ENCODE results near the gene MAP3K12.

MAP3K12 gene

GRCh38 chr12:53497461-53497860 is 1.8 kb downstream of the MAP3K12 start:
- H3K27ac ChIP-seq (replicated peaks): no peak overlapping the region
- H3K27me3 ChIP-seq (ENCODE audit: insufficient read depth, poor library complexity, severe bottlenecking): no peaks in the 10 kb centered on the region
- no peak overlapping the region for H3K4me3 ChIP-seq (replicated peaks; ENCODE audit: insufficient read depth, low read length)
- no peak for TF ChIP-seq POLR2AphosphoS5 (IDR thresholded peaks at IDR 0.05; ENCODE audit: low read depth)
- no peak for TF ChIP-seq SPI1 (IDR thresholded peaks at IDR 0.05; ENCODE audit: borderline replicate concordance, low read depth)
- TF ChIP-seq GABPA (IDR thresholded peaks at IDR 0.05; ENCODE audit: low read depth): no peak
- no peak for TF ChIP-seq CTCF (IDR thresholded peaks at IDR 0.05; ENCODE audit: insufficient read depth, low read length)
- TF ChIP-seq REST (IDR thresholded peaks at IDR 0.05; ENCODE audit: insufficient replicate concordance, low read depth): no peak
- DNase-seq (ENCODE audit: low read depth in 1 of 2, low spot score in 1 of 2): no peak

- TF ChIP-seq REST (IDR thresholded peaks at IDR 0.05; ENCODE audit: insufficient replicate concordance, low read depth) (no peak), POLR2AphosphoS5 (IDR thresholded peaks at IDR 0.05; ENCODE audit: low read depth) (no peak), CTCF (IDR thresholded peaks at IDR 0.05; ENCODE audit: insufficient read depth, low read length) (no peak), SPI1 (IDR thresholded peaks at IDR 0.05; ENCODE audit: borderline replicate concordance, low read depth) (no peak), GABPA (IDR thresholded peaks at IDR 0.05; ENCODE audit: low read depth) (no peak)
- H3K4me3 ChIP-seq (replicated peaks; ENCODE audit: insufficient read depth, low read length): no peak overlapping the region
- DNase-seq (ENCODE audit: low read depth in 1 of 2, low spot score in 1 of 2): no peak
- no peak overlapping the region for H3K27ac ChIP-seq (replicated peaks)
- no peaks in the 10 kb centered on the region for H3K27me3 ChIP-seq (ENCODE audit: insufficient read depth, poor library complexity, severe bottlenecking)
Measured at GRCh38 chr12:53496752-53497032, 2.6 kb downstream of the MAP3K12 start.

- Histone ChIP-seq H3K27me3 (ENCODE audit: insufficient read depth, poor library complexity, severe bottlenecking) (no peaks in the 10 kb centered on the region), H3K4me3 (replicated peaks; ENCODE audit: insufficient read depth, low read length) (no peak overlapping the region), H3K27ac (replicated peaks) (no peak overlapping the region)
- no peak for TF ChIP-seq CTCF (IDR thresholded peaks at IDR 0.05; ENCODE audit: insufficient read depth, low read length)
- no peak for TF ChIP-seq SPI1 (IDR thresholded peaks at IDR 0.05; ENCODE audit: borderline replicate concordance, low read depth)
- TF ChIP-seq GABPA (IDR thresholded peaks at IDR 0.05; ENCODE audit: low read depth): no peak
- no peak for TF ChIP-seq REST (IDR thresholded peaks at IDR 0.05; ENCODE audit: insufficient replicate concordance, low read depth)
- no peak for TF ChIP-seq POLR2AphosphoS5 (IDR thresholded peaks at IDR 0.05; ENCODE audit: low read depth)
- DNase-seq (ENCODE audit: low read depth in 1 of 2, low spot score in 1 of 2): peak in 1 of 2 experiments; percentile 76
Measured at GRCh38 chr12:53495903-53496751, 3.1 kb downstream of the MAP3K12 start.
